IMR-90 (cell line): Measurements from ENCODE around the gene MTA1. TPM values are rescaled to one million over a fixed set of nuclear protein-coding genes. Genes with fewer than 3 reads are reported as not detected.

Experiments
- ATAC-seq: fragments of 200-7000 bp; cut with Tn5 transposase; 2 replicates; pipeline ENCODE4 v1.9.1; 2020; ENCODE audit warnings: low read depth, mild to moderate bottlenecking, moderate library complexity
- BruUV-seq: library from RNA; stranded (reverse); fragments of 400-500 nt; replicated peaks from 2 replicates; lab custom pipeline; 2021; lab: Mats Ljungman, UMichigan
- CTCF ChIA-PET: fragments of 300-600 bp; formaldehyde crosslinking; extraction: SDS; loops from one replicate; lab custom pipeline; 2021; ENCODE audit warnings: antibody characterized with exemption; lab: Yijun Ruan, JAX
- POLR2A ChIA-PET: fragments of 300-600 bp; sonication (Branson Sonifier 250); formaldehyde crosslinking; loops from one replicate; lab custom pipeline; 2022; ENCODE audit warnings: antibody characterized with exemption; ENCODE audit not compliant: unreplicated experiment; lab: Charles Lee
- DNase-seq: peaks from one replicate; pipeline ENCODE4 v3.0.0; 2013
- H2AFZ ChIP-seq: replicated peaks from 2 replicates; pipeline ENCODE3; 2013; ENCODE audit warnings: low read length, mild to moderate bottlenecking; ENCODE audit not compliant: poor library complexity
- H2AK5ac ChIP-seq: 2 replicates; pipeline ENCODE4 v1.6.1; 2013; ENCODE audit warnings: low read depth, low read length, inconsistent platforms
- H2AK9ac ChIP-seq: replicated peaks from 2 replicates; pipeline ENCODE3; 2013; ENCODE audit warnings: mild to moderate bottlenecking, low read depth, low read length, moderate library complexity; ENCODE audit not compliant: poor library complexity
- H2BK120ac ChIP-seq: 2 replicates; pipeline ENCODE4 v1.6.1; 2013; ENCODE audit warnings: low read depth, low read length, inconsistent platforms
- H2BK15ac ChIP-seq: 3 replicates; pipeline ENCODE4 v1.6.1; 2013; ENCODE audit warnings: low read depth, low read length, inconsistent platforms
- H2BK20ac ChIP-seq: 2 replicates; pipeline ENCODE4 v1.6.1; 2013; ENCODE audit warnings: low read depth, mild to moderate bottlenecking, inconsistent platforms, low read length, moderate library complexity
- H2BK5ac ChIP-seq: 2 replicates; pipeline ENCODE4 v1.6.1; 2013; ENCODE audit warnings: mild to moderate bottlenecking, low read depth, low read length, inconsistent platforms; ENCODE audit not compliant: poor library complexity, severe bottlenecking
- H3K14ac ChIP-seq: replicated peaks from 2 replicates; pipeline ENCODE4 v1.6.1; 2013; ENCODE audit warnings: low read depth, low read length, inconsistent platforms
- H3K18ac ChIP-seq: 2 replicates; pipeline ENCODE4 v1.6.1; 2013; ENCODE audit warnings: low read depth, low read length, control low read depth
- H3K23ac ChIP-seq: 2 replicates; pipeline ENCODE4 v1.6.1; 2013; ENCODE audit warnings: low read depth, low read length, inconsistent platforms
- H3K27ac ChIP-seq: 2 replicates; pipeline ENCODE4 v1.5.1; 2013; ENCODE audit warnings: mild to moderate bottlenecking, control low read depth, low read length; ENCODE audit not compliant: insufficient read depth
- H3K27me3 ChIP-seq: 2 replicates; pipeline ENCODE4 v1.6.1; 2013; ENCODE audit warnings: low read length; ENCODE audit not compliant: control insufficient read depth, insufficient read depth
- H3K36me3 ChIP-seq: 2 replicates; pipeline ENCODE4 v1.6.1; 2013; ENCODE audit warnings: low read length, mixed read lengths; ENCODE audit not compliant: control insufficient read depth, insufficient read depth
- H3K4ac ChIP-seq: 2 replicates; pipeline ENCODE4 v1.6.1; 2013; ENCODE audit warnings: low read depth, low read length, inconsistent platforms
- H3K4me1 ChIP-seq: 2 replicates; pipeline ENCODE4 v1.6.1; 2013; ENCODE audit warnings: low read length, mixed read lengths; ENCODE audit not compliant: control insufficient read depth, insufficient read depth
- H3K4me2 ChIP-seq: 2 replicates; pipeline ENCODE4 v1.6.1; 2013; ENCODE audit warnings: low read depth, mild to moderate bottlenecking, control low read depth, low read length, moderate library complexity
- H3K4me3 ChIP-seq: 2 replicates; pipeline ENCODE4 v1.5.1; 2013; ENCODE audit warnings: low read depth, mild to moderate bottlenecking, control low read depth, low read length, moderate library complexity; ENCODE audit not compliant: insufficient read depth
- H3K56ac ChIP-seq: 2 replicates; pipeline ENCODE4 v1.6.1; 2013; ENCODE audit warnings: low read length, inconsistent platforms; ENCODE audit not compliant: insufficient read depth; ENCODE audit errors: extremely low read depth
- H3K79me1 ChIP-seq, 2 experiments: 2 replicates each; pipeline ENCODE4 v1.6.1; 2013; ENCODE audit warnings: low read length in 2 of 2, inconsistent platforms in 1 of 2, low read depth in 1 of 2
- H3K9ac ChIP-seq: 2 replicates; pipeline ENCODE4 v1.6.1; 2013; ENCODE audit warnings: low read depth, low read length, control low read depth
- H3K9me1 ChIP-seq: 2 replicates; pipeline ENCODE4 v1.6.1; 2013; ENCODE audit warnings: low read length, inconsistent platforms; ENCODE audit not compliant: insufficient read depth
- H3K9me3 ChIP-seq: 2 replicates; pipeline ENCODE4 v1.6.1; 2013; ENCODE audit warnings: low read length; ENCODE audit not compliant: control insufficient read depth, insufficient read depth
- H4K20me1 ChIP-seq: 2 replicates; pipeline ENCODE4 v1.6.1; 2013; ENCODE audit warnings: low read length, inconsistent platforms; ENCODE audit not compliant: insufficient read depth
- H4K5ac ChIP-seq: 2 replicates; pipeline ENCODE4 v1.6.1; 2013; ENCODE audit warnings: mild to moderate bottlenecking, low read depth, low read length, control low read depth
- H4K8ac ChIP-seq, 2 experiments: 2 replicates each; pipeline ENCODE4 v1.6.1; 2013; ENCODE audit warnings: low read depth in 2 of 2, low read length in 2 of 2, control low read depth in 1 of 2, inconsistent platforms in 1 of 2
- H4K91ac ChIP-seq: 2 replicates; pipeline ENCODE4 v1.6.1; 2013; ENCODE audit warnings: low read depth, low read length, inconsistent platforms; ENCODE audit not compliant: insufficient read depth
- whole genome bisulfite sequencing, 2 experiments: methylation state at CpG; one replicate each; pipeline versions ENCODE4 v1.1.5 to v1.1.7; 2013; ENCODE audit warnings: missing lambda C conversion rate in 2 of 2; ENCODE audit not compliant: insufficient read length in 1 of 2; ENCODE audit errors: extremely low coverage in 2 of 2; 5-methylcytosine and 5-hydroxymethylcytosine counted together
- dilution Hi-C: fragments of 300-500 bp; cut with HindIII; formaldehyde crosslinking; loops from one replicate; pipeline ENCODE4 v1.14.3; 2018; ENCODE audit warnings: low sequenced_read_pairs; ENCODE audit not compliant: unreplicated experiment
- in situ Hi-C: fragments of 300-500 bp; cut with MboI; formaldehyde crosslinking; loops from 3 replicates; pipeline ENCODE4 v1.14.3; 2019; ENCODE audit warnings: low sequenced_read_pairs, inconsistent platforms, mixed read lengths
- intact Hi-C: fragments of 100-400 bp; cut with micrococcal nuclease; formaldehyde crosslinking; loops from 2 replicates; pipeline ENCODE4 v1.10.0; 2022
- polyA plus RNA-seq, 3 experiments: library from polyadenylated mRNA; depleted of rRNA; stranded (reverse); fragments of >200 nt; gene quantifications; 2 replicates each; pipeline ENCODE4 v1.2.3, GENCODE V29; 2012; ENCODE audit warnings: low replicate concordance in 1 of 3
- total RNA-seq: library from RNA; depleted of rRNA; stranded (reverse); fragments of >200 nt; gene quantifications from 2 replicates; pipeline ENCODE4 v1.2.3, GENCODE V29; 2012
- TF ChIP-seq, protein P1 (sequence below): fragments of 150-350 bp; IDR thresholded peaks from 2 replicates; pipeline ENCODE4 v1.6.1; 2017; ENCODE audit warnings: mild to moderate bottlenecking, antibody characterized with exemption, low read length, low read depth

The MTA1 gene
- total and polyA plus RNA-seq, 2 of the 4 experiments (the other 2 are of a cell fraction) = 21.5 to 61.6 TPM

DNA sequence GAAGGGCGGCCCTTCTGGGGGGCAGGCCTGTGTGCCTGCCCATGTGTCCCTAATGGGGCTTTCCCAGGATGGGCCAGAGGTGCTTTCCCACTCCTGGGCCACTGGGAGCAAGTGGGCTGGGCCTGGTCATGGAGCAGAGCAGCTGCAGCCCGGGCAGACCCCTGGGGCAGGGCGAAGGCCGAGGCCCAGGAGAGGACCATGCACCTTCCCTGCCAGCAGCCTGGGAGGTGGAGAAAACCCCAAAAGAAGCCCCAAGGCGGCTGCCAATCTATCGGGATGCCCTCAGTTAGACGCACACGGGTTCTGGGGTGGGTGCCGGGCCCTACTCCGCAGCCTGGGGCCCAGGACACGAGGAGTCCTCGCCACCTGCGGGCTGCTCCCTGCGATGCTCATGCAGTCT, 38.9 kb downstream of the MTA1 start:
- H3K4me3 ChIP-seq = no peak overlapping the region

More for the DNA sequence above, 38.9 kb downstream of the MTA1 start:
- no peak for ATAC-seq
- BruUV-seq = no TSS peak
- TF ChIP-seq, protein P1, sequence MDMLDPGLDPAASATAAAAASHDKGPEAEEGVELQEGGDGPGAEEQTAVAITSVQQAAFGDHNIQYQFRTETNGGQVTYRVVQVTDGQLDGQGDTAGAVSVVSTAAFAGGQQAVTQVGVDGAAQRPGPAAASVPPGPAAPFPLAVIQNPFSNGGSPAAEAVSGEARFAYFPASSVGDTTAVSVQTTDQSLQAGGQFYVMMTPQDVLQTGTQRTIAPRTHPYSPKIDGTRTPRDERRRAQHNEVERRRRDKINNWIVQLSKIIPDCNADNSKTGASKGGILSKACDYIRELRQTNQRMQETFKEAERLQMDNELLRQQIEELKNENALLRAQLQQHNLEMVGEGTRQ = no peak
- Histone ChIP-seq H3K36me3 (peaks cover 60% of the 10 kb centered on the region), H2BK15ac (no peak overlapping the region), H2BK5ac (no peak overlapping the region), H3K4me2 (no peak overlapping the region), H2BK20ac (no peak overlapping the region), H3K56ac (no peak overlapping the region), H4K8ac (no peak overlapping the region), H2AK9ac (no peak overlapping the region), H3K79me1 (0 out of 4 replicates have a peak, but pooled peaks cover 0 to 5% of the 10 kb centered on the region in 2 experiments), H3K9ac (no peak overlapping the region), H3K14ac (no peak overlapping the region), H2AFZ (no peak overlapping the region), H4K5ac (no peak overlapping the region), H3K9me3 (no peaks in the 10 kb centered on the region), H3K4me1 (no peaks in the 10 kb centered on the region), H3K27ac (no peak overlapping the region), H3K18ac (no peak overlapping the region), H3K27me3 (no peaks in the 10 kb centered on the region), H2AK5ac (no peak overlapping the region), H3K9me1 (no peaks in the 10 kb centered on the region), H4K20me1 (no peaks in the 10 kb centered on the region; the same call in 1 of the 2 replicates), H3K4ac (no peak overlapping the region), H2BK120ac (no peak overlapping the region), H3K23ac (no peak overlapping the region), H4K91ac (no peak overlapping the region)
- ChIA-PET CTCF (interaction anchor here (1.0 kb wide), 1 partner anchor 10 kb away, joined by 4 read pairs; no protein-coding TSS in a partner anchor), POLR2A (no interaction called here)
- 75% methylated on average over 4 of the region's 14 CpGs; no CpG with 5 or more reads in 1 of the 2 experiments for WGBS, 2 experiments
- no peak for DNase-seq
- intact Hi-C loops = no loop called here
- dilution Hi-C loops = no loop called here
- in situ Hi-C loops = no loop called here
